ENCODE measurements around the gene VWDE. TPM values are rescaled to one million over a fixed set of nuclear protein-coding genes. Genes with fewer than 3 reads are reported as not detected.

The VWDE gene
- total and polyA plus RNA-seq, 2 of the 8 experiments (the other 6 are each of a cell fraction or from before 2014, with no cell fraction given), result 11.0 to 21.2 TPM

- TF ChIP-seq ATF3 (IDR thresholded peaks at IDR 0.05; ENCODE audit: insufficient read depth, low read depth, low read length), result no peak
Measured at GRCh38 chr7:12378389-12378788, 25.3 kb downstream of the VWDE start (continued).

All from H1 (cell line).